GM19099 (cell line): ENCODE data around the gene SFTPB.

Source experiments
- POLR2A ChIP-seq: IDR thresholded peaks from 3 replicates; pipeline ENCODE4 v1.6.1; 2011; ENCODE audit warnings: low read depth; ENCODE audit not compliant: insufficient read length; ENCODE audit errors: extremely low read depth

Gene SFTPB

DNA sequence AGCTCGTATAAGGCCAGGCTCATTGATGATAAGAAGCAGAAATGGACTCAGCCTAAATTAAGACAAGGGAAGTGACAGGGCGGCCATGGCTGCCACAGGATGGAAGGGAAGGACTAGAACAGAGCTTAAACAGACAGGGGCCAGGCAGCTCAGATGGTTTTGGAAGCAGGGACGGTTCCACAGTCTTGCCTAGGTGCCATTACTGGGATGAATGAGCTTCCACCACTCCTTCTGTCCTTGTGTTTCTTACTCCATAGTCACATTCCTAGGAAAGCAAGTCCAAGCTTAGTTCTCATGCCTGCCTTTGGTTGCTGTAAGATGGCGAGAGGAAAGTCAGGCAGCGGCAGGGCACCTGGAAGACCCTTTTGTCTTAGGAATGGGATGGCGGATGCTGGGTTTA lies 38.1 kb upstream of the SFTPB start:
- TF ChIP-seq POLR2A = no peak

DNA sequence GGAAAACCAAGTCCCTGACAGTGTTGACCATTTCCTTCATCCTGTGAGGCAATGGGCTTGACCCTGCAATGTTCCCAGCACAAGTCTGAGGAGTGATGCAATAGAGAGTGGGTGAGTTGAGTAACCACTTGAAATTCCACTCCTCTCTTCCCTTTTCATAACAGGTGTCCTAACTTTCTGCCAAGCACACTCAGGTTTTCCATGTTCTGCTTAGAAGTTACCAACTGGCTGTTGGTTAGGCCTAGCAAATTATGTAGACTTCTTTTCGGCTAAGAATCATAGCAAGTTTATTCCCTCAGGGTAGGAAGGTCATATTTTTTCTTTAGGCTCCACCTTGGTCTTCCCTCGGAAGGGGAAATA lies 37.7 kb upstream of the SFTPB start:
- no peak for TF ChIP-seq POLR2A

DNA sequence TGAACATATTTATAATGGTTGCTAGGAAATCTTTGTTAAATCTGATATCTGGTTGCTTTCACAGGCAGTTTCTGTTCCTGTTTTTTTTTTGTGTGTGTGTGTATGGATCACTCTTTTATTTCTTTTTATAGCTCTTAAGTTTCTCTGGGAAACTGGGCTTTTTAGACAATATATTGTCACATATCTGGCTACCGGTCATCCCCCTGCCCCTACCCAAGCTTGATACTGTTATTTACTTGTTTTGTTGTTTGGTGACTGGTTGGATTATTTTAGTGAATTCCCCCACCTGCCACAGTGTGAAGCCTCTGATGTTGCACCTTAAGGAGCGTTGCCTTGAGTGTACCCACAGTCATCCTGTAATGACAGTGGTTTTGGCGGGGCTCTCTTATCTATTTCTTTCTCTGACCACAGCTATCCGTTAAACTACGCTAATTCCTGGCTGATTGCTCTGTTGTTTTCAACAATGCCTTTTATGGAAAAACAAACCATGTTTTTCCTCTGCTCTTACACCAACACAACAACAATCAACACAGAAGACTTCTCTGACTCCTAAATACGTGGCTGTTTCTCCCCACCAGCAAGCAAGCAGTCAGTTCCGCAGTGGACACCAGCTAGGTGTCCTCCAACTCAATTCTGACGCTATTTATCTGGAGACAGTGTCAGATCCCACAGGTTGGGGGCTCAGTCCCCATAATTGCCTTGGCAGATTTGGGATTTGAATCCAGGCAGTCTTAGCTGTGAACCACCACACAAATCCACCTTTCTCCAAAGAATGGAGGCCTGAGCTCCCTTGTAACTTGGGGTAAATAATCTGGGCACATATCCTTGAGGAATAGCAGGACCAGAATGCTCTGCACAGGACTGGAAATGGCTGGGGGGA lies 37.0 kb upstream of the SFTPB start:
- TF ChIP-seq POLR2A = no peak

DNA sequence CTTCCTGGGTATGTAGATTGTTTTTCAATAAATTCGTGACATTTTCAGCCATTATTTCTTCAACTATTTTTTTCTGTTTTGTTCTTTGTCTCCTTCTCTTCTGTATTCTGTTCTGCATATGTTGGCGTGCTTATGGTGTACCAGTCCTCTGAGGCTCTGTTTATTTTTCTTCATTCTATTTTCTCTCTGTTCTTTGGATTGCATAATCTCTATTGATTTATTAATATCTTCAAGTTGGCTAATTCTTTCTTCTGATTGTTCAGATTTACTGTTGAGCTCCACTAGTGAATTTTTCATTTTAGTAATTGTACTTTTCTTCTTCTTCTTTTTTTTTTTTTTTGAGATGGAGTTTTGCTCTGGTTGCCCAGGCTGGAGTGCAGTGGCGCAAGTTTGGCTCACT lies 36.0 kb upstream of the SFTPB start:
- no peak for TF ChIP-seq POLR2A

DNA sequence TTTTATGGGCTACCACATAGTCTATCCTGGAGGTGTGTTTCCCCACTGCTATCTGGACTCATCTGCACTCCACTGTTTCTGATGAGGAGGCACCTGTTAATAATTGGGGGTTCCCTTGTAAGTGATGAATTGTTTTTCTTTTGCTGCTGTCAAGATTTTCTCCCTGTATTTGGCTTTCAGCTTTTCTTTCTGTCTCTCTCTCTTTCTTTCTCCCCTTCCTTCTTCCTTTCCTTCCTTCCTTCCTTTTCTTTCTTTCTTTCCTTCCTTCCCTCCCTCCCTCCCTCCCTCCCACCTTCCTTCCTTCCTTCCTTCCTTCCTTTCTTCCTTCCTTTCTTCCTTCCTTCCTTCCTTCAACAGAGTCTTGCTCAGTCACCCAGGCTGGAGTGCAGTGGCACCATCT lies 35.3 kb upstream of the SFTPB start:
- no peak for TF ChIP-seq POLR2A

DNA sequence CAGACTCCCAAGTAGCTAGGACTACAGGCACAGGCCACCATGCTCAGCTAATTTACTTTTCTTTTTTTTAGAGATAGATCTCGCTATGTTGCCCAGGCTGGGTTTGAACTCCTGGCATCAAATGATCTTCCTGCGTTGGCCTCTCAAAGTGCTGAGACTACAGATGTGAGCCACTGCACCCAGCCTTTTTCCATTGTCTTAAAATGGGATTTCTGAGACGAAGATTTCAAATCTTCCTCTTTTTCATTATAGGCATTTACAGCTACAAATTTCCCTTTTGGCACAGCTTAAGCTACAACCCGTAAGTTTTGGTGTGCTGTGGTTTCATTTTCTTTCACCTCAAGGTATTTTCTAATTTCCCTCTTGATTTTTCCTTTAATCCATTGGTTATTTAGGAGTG lies 34.8 kb upstream of the SFTPB start:
- no peak for TF ChIP-seq POLR2A

DNA sequence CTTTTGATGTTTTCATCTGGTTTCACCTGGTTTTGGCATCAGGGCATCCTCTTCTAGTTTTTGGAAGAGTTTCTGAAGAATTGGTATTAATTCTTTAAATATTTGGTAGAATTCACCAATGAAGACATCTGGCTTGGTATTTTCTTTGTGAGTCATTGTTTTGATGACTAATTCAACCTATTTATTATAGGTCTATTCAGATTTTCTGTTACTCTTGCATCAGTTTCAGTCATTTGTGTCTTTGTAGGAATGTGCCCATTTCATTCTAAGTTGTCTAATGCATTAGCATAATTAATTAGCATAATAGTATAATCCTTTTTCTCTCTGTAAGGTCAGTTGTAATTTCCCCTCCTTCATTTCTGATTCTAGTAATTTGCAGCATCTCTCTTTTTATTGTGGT lies 34.2 kb upstream of the SFTPB start:
- TF ChIP-seq POLR2A = no peak

DNA sequence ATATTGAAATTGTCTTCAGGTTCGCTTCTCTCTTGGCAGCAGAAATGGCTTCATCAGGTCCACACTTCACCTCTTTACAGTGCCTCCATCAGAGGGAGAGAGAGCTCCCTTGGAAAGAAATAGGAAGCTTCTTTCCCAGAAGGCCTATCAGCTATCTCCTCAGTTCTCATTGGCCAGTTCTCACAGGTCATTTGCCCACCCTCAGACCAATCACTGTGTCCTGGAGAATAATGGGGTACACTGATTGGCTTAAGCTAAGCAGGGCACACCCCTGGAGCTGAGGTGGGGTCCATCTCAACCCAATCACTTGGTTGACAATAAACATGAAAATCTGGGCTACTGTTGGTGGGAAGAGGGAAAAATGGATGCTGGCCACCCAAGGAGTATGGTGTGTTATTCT lies 31.3 kb upstream of the SFTPB start:
- no peak for TF ChIP-seq POLR2A

DNA sequence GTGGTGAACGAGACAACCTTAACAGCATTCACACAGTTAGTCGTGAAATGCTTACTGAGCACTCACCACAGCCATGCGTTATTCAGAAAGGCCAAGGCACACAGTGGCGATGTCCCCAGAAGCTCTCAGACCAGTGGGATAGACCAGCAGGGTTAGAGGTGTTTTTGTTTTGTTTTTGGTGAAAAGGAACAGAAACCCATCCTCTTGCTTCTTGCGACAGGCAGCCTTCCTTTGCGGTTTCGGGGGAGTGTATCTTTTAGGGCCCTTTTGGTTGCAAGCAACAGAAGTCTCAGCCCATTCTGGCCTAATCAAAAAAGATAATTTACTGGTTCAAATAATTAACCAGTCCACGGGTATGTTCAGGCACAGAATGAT lies 30.9 kb upstream of the SFTPB start:
- no peak for TF ChIP-seq POLR2A

DNA sequence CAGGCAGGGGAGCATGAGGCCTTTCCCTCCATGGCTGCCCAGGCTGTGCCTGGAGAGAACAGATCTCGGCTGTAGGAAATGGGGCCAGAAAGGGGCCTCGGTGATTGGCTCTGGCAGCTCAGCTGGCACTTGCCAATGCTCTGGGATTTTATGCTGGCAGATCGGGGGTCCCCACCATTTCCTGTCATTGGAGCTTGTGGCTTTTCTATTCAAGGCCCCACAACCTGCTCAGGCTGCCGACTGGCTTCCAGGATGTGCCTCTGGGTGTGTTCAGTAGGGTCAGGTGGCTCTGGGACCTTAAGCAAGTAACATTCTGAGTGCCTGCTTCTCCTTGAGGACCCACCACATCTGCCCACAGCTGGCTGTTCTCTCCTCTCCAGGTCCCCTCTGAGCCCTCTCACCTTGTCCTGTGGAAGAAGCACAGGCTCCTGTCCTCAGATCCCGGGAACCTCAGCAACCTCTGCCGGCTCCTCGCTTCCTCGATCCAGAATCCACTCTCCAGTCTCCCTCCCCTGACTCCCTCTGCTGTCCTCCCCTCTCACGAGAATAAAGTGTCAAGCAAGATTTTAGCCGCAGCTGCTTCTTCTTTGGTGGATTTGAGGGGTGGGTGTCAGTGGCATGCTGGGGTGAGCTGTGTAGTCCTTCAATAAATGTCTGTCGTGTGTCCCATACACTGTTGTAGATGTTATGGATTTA lies 30.3 kb upstream of the SFTPB start:
- no peak for TF ChIP-seq POLR2A

DNA sequence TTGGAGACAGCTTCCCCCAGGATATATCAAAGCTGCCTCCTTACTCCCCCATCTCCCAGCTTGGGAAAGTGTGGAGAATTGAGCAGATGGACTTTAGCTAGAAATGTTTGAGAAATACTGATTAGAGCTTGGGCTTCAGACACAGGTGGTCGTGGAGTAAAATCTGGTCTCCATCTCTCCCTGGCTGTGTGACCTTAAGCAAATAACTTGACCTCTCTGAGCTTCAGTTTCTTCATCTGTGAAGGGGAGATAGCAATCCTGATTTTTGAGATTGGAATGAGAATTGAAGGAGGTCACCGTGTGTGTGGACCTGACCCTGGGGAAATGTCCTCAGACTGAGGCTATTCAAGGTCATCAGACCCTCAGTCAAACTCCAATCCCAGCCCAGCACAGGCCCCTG lies 29.7 kb upstream of the SFTPB start:
- no peak for TF ChIP-seq POLR2A

DNA sequence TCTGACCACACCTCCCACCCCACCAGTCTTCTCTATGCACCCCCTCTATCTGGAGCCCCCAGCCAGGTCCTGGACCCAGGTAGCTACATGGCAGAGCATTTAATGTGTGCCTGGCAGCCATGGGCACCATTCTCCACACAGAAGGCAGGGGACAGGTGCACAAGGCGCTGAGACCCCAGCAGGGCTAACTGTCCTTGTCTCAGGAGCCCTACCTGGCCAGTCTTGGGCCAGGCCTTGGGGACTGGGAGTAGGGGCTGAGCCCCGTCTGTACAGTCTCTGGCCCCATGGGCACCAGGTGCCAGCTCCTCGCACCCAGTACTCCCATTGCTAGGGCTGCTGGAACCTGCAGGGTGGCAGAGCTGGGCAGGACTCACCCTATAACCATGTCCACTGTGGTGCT lies 29.1 kb upstream of the SFTPB start:
- TF ChIP-seq POLR2A = no peak

DNA sequence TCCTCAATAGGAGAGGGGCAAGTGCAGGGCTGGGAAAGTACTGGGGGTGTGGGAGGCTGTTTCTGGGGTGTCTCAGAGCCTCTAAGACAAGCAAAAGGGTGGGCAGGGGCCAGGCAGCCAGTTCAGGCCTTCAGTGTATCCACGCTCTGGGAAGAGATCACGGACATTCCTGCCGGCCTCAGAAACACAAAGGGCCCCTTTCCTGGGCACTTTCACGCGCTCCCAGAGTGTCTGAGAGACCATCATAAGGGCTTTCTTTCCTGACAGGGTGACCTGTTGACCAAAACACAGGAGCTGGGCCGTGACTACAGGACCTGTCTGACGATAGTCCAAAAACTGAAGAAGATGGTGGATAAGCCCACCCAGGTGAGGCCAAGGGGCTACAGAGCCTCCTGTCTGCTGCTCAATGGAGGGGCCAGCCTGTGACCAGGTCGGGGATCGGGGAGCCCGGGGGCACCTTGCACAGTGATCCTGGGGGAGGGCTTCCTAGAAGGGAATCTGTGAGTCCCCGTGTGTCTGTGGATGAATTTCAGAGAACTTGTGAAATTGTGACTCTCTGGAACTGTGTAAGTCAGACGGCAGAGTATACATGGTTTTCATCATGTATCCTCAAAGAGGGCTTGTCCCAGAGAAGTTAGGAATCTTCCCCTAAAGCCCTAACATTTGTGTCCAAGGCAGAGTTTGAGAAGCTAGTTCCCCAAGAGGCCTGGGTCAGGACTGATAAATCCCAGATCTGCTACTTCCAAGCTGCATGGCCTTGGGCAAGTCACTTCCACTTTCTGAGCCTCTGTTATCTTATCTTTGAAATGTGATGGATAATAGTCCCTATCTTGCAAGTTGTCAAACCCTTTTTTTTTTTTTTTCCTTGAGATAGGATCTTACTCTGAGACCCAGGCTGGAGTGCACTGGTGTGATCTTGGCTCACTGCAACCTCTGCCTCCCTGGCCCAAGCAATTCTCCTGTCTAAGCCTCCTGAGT lies 28.0 kb upstream of the SFTPB start:
- TF ChIP-seq POLR2A = no peak

DNA sequence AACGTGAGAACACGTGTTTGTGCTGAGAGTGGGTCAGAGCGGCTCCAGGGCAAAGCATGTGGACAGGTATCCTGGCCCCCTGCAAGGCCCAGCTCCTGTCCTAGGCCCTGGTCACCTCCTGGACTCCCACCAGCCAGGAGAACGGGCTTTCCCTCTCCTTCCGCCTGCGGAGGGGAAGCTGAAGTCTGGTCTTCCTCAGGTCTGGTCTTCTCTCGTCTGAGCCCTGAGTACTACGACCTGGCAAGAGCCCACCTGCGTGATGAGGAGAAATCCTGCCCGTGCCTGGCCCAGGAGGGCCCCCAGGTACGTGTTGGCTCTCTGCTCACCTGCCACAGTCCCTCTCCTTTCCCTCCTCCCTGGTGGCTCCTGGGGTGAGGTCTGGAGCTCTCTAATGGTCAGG lies 27.1 kb upstream of the SFTPB start:
- TF ChIP-seq POLR2A = no peak
